GM12875 (cell line): ENCODE data around the gene UNCX.
"Not testable (repeated sequence)": the region's sequence is repeated elsewhere in the genome, so short reads cannot be mapped to it uniquely, and the experiment has no call there.

Source experiments
- H3K4me3 ChIP-seq: one replicate; pipeline ENCODE4 v1.5.1; 2011; ENCODE audit warnings: low read depth, low read length, control low read depth
- CTCF ChIP-seq: IDR thresholded peaks from 2 replicates; pipeline ENCODE4 v1.5.1; 2011; ENCODE audit warnings: low read depth, mild to moderate bottlenecking, control low read depth, inconsistent platforms, low read length, moderate library complexity, borderline replicate concordance; ENCODE audit not compliant: insufficient read depth

Gene UNCX

GRCh38 chr7:1257221-1257620 is 24.5 kb downstream of the UNCX start:
- TF ChIP-seq CTCF: no peak
- H3K4me3 ChIP-seq: no peak overlapping the region

DNA sequence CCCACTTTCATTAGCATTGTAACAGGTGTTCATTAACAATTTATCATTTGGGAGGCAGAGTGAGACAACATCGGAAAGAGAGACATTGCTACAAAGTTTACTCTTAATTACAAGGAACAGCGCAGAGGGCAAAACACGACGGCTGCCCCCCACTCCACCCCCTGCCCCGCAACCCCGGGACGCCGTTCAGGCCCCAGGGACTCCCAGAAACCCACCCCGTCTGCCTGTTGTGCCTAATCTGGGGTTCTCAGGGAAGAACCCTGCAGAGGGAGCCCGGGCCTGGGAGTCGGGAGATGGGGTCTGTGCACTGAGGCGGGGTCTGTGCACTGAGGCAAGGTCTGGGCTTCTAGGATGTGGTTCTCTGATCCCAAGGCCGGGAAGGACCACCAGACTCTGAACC is 25.2 kb downstream of the UNCX start:
- no peak overlapping the region for H3K4me3 ChIP-seq
- no peak for TF ChIP-seq CTCF

DNA sequence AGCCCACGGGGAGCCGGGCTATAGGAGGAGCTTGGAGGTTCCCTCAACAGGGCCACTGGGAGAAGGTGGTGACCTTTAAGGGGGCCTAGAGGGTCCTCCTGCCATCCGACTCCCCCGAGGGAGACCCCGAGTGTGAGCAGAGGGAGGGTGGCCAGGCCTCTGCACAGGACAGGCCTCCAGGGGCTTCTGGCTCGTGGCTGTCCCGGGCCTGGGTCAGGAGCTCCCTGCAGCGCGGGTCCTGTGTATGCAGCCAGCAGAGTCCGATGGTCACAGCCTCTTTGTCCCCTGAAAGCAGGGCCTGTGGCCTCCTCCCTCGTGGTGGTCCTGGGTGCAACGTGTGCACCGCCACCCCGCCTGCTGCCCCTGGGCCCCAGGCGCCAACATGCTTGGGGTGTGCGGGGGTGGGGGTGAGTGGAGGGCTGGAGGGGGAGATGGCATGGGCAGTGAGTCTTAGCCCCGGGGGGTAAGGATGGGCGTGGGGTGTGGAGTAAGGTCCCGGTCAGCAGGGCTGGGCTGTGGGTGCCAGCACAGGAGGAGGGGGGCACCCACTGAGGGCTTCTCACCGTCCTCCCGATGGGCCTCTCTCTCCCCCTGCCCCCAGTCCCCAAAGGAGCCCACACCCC is 27.1 kb downstream of the UNCX start:
- TF ChIP-seq CTCF: no peak
- H3K4me3 ChIP-seq: no peak overlapping the region

DNA sequence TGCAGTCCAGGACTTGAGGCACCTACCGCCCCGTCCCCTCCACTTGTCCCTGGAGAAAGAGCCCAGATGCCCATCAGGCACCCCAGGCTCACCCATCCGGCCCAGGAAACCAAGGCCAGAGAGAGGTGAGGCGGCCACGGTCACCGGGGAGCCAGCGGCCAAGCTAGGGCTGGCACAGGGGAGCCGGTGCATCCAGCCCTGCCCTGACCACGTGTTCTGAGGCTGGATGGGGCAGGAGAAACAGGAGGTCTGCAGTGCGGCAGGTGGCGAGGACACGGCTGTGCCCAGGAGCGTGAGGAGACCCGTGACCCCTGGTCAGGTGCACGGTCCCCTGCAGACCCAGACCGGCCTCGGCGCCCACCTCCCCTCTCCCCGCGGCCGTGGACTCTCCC is 27.6 kb downstream of the UNCX start:
- TF ChIP-seq CTCF: no peak
- no peak overlapping the region for H3K4me3 ChIP-seq

DNA sequence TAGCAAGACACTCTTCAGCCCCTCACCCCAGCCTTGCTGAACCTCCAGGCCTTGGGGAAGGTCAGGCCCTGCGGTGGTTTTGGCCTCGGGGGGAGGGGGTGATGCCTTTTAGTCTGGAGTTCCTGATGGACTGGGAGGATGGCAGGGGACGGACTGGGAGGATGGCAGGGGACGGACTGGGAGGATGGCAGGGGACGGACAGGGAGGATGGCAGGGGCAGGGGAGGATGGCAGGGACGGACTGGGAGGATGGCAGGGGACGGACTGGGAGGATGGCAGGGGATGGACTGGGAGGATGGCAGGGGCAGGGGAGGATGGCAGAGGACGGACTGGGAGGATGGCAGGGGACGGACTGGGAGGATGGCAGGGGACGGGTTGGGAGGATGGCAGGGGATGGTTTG is 28.4 kb downstream of the UNCX start:
- not testable (repeated sequence) for H3K4me3 ChIP-seq

DNA sequence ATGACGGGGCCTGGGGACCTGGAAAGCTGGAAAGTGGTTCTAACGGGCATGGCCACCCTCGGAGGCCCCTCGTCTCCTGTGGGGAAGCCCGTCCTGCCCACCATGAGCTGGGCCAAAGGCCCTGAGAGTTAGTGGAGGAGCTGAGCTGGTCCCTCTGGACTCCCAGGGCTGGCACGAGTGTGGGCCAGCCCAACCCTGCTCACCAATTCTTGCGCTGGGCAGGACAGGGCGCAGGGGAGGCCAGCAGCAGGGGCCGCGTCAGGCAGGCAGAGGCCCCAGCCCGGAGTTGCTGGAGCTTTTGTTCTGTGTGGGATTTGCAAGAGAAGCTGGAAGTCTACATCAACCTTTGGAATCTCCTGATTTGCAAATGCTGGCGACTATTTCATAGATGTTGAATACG is 29.8 kb downstream of the UNCX start:
- no peak for TF ChIP-seq CTCF
- no peak overlapping the region for H3K4me3 ChIP-seq

DNA sequence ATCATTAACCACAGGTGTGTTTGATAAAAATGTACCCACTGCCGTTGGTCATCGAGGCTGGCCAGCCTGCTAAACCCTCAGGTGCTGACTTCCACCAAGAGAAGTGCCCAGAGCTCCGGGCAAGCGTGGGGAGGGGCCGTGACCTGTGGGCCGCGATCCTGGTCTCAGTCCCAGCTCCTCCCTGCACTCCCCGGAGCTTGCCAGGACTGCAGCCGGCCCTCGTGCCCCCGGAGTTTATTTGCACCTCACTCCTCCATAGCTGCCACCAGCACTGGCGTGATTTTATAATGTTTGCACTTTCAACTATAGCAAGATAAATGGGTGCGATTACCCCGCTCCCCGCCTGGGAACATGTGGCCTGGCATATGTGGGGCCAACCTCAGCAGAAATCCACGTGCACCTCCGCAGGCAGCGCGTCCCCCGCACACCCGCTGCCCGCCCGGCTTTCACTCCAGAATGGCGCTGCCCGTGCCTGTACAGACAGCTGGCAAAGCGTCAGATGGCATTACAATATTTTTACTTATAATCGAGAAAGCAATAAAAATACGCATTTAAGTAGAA is 30.8 kb downstream of the UNCX start:
- TF ChIP-seq CTCF: no peak
- no peak overlapping the region for H3K4me3 ChIP-seq
